Neural cell (in vitro differentiated cells): Measurements from ENCODE around the gene TFEB. TPM values are rescaled to one million over a fixed set of nuclear protein-coding genes. Genes with fewer than 3 reads are reported as not detected.

Experiments used
- H2AFZ ChIP-seq: fragments of 200-600, 300-800 bp; sonication (generic), shearing (Covaris generic); 2 replicates; pipeline ENCODE4 v1.6.0; 2014; ENCODE audit warnings: low read depth, mild to moderate bottlenecking, antibody characterized with exemption, low read length, moderate library complexity
- H3F3A ChIP-seq: fragments of 200-600 bp; shearing (Covaris generic); 2 replicates; pipeline ENCODE4 v1.6.1; 2016; ENCODE audit warnings: mild to moderate bottlenecking, moderate library complexity, mixed read lengths, antibody characterized with exemption, low read length; ENCODE audit not compliant: insufficient read depth, poor library complexity, severe bottlenecking
- H3K27ac ChIP-seq: fragments of 200-600, 300-800 bp; sonication (generic), shearing (Covaris generic); 2 replicates; pipeline ENCODE4 v1.5.1; 2014; ENCODE audit warnings: mild to moderate bottlenecking, low read length, moderate library complexity
- H3K27me3 ChIP-seq: fragments of 300-800, 200-600 bp; sonication (generic), shearing (Covaris generic); 2 replicates; pipeline ENCODE4 v1.6.0; 2014; ENCODE audit warnings: mild to moderate bottlenecking, low read depth, low read length, moderate library complexity; ENCODE audit not compliant: insufficient read depth
- H3K36me3 ChIP-seq: fragments of 300-800, 200-600 bp; sonication (generic), shearing (Covaris generic); 2 replicates; pipeline ENCODE4 v1.5.1; 2014; ENCODE audit warnings: mild to moderate bottlenecking, antibody characterized with exemption, low read length, moderate library complexity; ENCODE audit not compliant: insufficient read depth
- H3K4me2 ChIP-seq: fragments of 300-800, 200-600 bp; sonication (generic), shearing (Covaris generic); 2 replicates; pipeline ENCODE4 v1.6.0; 2014; ENCODE audit warnings: mild to moderate bottlenecking, low read length
- H3K4me3 ChIP-seq: fragments of 300-800, 200-600 bp; sonication (generic), shearing (Covaris generic); 2 replicates; pipeline ENCODE4 v1.5.1; 2014; ENCODE audit warnings: mild to moderate bottlenecking, low read length, moderate library complexity
- H3K79me2 ChIP-seq: fragments of 200-600 bp; shearing (Covaris generic); replicated peaks from 2 replicates; pipeline ENCODE4 v1.6.0; 2014; ENCODE audit warnings: mild to moderate bottlenecking, low read length, moderate library complexity; ENCODE audit not compliant: insufficient read depth
- H3K9ac ChIP-seq: fragments of 300-800, 200-600 bp; sonication (generic), shearing (Covaris generic); 2 replicates; pipeline ENCODE4 v1.6.1; 2016; ENCODE audit warnings: mild to moderate bottlenecking, low read length, mixed read lengths
- H3K9me2 ChIP-seq: fragments of 200-600 bp; shearing (Covaris generic); 2 replicates; pipeline ENCODE4 v1.6.1; 2016; ENCODE audit warnings: mild to moderate bottlenecking, low read length, mixed read lengths; ENCODE audit not compliant: insufficient read depth
- H3K9me3 ChIP-seq: fragments of 200-600, 300-800 bp; sonication (generic), shearing (Covaris generic); 2 replicates; pipeline ENCODE4 v1.6.1; 2016; ENCODE audit warnings: mild to moderate bottlenecking, mixed run types, low read length, moderate library complexity, mixed read lengths
- H4K20me1 ChIP-seq: fragments of 200-600 bp; shearing (Covaris generic); 2 replicates; pipeline ENCODE4 v1.6.1; 2016; ENCODE audit warnings: mild to moderate bottlenecking, mixed run types; ENCODE audit not compliant: insufficient read depth
- EZH2 ChIP-seq: fragments of 200-600, 300-800 bp; shearing (Covaris generic), sonication (generic); IDR thresholded peaks from 2 replicates; pipeline ENCODE4 v1.6.1; 2014; ENCODE audit warnings: antibody characterized with exemption, low read length, borderline replicate concordance, mild to moderate bottlenecking; ENCODE audit not compliant: insufficient read depth, poor library complexity, severe bottlenecking
- POLR2AphosphoS5 ChIP-seq: IDR thresholded peaks from 2 replicates; pipeline ENCODE4 v1.6.1; 2012
- SMC3 ChIP-seq: fragments of 450-650 bp; conservative IDR thresholded peaks from 2 replicates; pipeline ENCODE4 v1.6.1; 2014; ENCODE audit warnings: antibody characterized with exemption, mild to moderate bottlenecking, moderate library complexity; ENCODE audit not compliant: poor library complexity
- TAF1 ChIP-seq: IDR thresholded peaks from 2 replicates; pipeline ENCODE4 v1.6.1; 2012; ENCODE audit warnings: low read depth
- polyA plus RNA-seq: library from polyadenylated mRNA; depleted of rRNA; stranded (reverse); fragments of >200 nt; gene quantifications from 2 replicates; pipeline ENCODE4 v1.2.3, GENCODE V29; 2014
- TF ChIP-seq, protein P1 (sequence below): fragments of 450-650 bp; IDR thresholded peaks from 2 replicates; pipeline ENCODE4 v1.5.1; 2014; ENCODE audit warnings: antibody characterized with exemption, mild to moderate bottlenecking, moderate library complexity; ENCODE audit not compliant: poor library complexity, severe bottlenecking
- TF ChIP-seq, protein P2 (sequence below): IDR thresholded peaks from 2 replicates; pipeline ENCODE4 v1.6.1; 2012; ENCODE audit warnings: borderline replicate concordance

TFEB gene
- polyA plus RNA-seq, 1 donor from 2014 or later, result 0.24 TPM

DNA sequence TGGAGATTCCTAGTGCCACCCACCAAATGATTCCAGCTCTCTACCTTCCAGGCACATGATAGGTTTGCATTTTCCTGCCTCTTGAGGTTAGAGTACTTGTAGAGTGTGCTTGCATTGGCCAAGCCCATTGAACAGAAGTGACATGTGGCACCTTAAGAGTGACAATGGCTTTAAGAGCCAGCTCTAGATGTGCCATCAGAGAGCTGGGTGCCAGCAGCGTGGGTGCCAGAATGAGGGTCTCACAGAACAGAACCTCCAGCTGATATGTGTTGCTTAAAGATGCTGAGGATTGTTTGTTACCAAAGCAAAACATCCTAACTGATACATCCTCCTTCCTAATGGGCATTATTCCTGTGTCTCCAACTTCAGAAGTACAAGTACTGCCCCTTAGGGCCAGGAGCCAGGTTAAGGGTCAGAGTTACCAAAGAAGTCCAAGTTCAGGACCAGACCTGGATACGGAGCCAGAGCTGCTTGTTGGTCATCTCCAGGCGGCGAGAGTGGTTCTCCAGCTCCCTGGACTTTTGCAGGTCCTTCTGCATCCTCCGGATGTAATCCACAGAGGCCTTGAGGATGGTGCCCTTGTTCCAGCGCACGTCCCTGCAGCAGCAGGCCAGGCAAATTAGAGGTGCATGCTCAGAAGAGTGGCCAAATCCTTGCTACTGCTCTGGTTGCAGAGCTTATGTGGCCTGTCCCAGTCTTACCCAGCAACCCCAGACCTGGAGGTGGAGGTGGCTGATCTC, 49.6 kb downstream of the TFEB start:
- Histone ChIP-seq H3K36me3 (no peaks in the 10 kb centered on the region), H3K9me2 (no peaks in the 10 kb centered on the region), H3K4me3 (no peak overlapping the region), H3K27me3 (no peaks in the 10 kb centered on the region), H3F3A (no peaks in the 10 kb centered on the region), H4K20me1 (no peaks in the 10 kb centered on the region), H3K4me2 (no peak overlapping the region), H3K27ac (no peak overlapping the region), H3K79me2 (no peaks in the 10 kb centered on the region), H3K9ac (no peak overlapping the region), H3K9me3 (no peaks in the 10 kb centered on the region), H2AFZ (no peak overlapping the region)
- TF ChIP-seq, protein P1, sequence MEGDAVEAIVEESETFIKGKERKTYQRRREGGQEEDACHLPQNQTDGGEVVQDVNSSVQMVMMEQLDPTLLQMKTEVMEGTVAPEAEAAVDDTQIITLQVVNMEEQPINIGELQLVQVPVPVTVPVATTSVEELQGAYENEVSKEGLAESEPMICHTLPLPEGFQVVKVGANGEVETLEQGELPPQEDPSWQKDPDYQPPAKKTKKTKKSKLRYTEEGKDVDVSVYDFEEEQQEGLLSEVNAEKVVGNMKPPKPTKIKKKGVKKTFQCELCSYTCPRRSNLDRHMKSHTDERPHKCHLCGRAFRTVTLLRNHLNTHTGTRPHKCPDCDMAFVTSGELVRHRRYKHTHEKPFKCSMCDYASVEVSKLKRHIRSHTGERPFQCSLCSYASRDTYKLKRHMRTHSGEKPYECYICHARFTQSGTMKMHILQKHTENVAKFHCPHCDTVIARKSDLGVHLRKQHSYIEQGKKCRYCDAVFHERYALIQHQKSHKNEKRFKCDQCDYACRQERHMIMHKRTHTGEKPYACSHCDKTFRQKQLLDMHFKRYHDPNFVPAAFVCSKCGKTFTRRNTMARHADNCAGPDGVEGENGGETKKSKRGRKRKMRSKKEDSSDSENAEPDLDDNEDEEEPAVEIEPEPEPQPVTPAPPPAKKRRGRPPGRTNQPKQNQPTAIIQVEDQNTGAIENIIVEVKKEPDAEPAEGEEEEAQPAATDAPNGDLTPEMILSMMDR, result no peak
- TF ChIP-seq POLR2AphosphoS5, result no peak
- no peak for TF ChIP-seq EZH2
- TF ChIP-seq TAF1, result no peak
- TF ChIP-seq, protein P2, sequence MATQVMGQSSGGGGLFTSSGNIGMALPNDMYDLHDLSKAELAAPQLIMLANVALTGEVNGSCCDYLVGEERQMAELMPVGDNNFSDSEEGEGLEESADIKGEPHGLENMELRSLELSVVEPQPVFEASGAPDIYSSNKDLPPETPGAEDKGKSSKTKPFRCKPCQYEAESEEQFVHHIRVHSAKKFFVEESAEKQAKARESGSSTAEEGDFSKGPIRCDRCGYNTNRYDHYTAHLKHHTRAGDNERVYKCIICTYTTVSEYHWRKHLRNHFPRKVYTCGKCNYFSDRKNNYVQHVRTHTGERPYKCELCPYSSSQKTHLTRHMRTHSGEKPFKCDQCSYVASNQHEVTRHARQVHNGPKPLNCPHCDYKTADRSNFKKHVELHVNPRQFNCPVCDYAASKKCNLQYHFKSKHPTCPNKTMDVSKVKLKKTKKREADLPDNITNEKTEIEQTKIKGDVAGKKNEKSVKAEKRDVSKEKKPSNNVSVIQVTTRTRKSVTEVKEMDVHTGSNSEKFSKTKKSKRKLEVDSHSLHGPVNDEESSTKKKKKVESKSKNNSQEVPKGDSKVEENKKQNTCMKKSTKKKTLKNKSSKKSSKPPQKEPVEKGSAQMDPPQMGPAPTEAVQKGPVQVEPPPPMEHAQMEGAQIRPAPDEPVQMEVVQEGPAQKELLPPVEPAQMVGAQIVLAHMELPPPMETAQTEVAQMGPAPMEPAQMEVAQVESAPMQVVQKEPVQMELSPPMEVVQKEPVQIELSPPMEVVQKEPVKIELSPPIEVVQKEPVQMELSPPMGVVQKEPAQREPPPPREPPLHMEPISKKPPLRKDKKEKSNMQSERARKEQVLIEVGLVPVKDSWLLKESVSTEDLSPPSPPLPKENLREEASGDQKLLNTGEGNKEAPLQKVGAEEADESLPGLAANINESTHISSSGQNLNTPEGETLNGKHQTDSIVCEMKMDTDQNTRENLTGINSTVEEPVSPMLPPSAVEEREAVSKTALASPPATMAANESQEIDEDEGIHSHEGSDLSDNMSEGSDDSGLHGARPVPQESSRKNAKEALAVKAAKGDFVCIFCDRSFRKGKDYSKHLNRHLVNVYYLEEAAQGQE, result no peak

DNA sequence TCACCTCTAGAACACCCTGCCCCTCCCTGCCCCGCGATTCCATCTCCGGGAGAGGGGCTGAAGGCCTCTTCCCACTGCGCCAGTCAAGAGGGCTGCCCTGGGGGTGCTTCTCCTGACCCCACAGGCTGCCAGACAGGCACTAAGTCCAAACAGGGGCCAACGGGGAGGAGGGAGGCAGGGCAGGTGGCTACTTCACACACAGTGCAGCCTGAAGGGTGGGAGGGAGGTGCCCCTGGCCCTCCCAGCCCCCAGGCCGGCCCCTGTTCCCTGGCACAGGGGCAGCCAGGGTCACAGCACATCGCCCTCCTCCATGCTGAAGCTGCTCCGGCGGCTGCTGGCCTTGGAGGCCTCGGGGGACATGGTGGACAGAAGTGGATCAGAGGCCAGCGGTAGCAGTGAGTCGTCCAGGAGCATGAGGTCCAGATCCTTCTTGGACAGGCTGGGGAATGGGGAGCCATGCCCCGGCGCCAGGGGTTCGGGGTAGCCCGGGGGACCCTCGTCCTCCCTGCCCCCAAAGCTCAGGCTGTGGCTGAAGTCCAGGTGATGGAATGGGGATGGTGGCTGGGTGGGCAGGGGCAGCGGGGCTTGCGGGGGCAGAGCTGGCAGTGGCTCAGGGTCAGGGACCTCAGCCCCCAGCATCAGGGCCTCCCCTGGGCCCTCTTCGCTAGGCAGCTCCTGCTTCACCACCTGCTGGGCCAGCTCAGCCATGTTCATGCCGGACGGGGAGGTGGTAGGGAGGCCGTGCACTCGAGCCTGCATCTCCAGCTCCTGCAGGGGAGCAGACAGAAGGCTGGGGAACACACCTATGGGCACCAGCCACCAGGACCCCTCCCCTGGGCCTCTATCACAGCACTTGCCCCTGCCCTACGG, 50.9 kb downstream of the TFEB start:
- Histone ChIP-seq H3K4me2 (no peak overlapping the region), H3K9me2 (no peaks in the 10 kb centered on the region), H3K9me3 (no peaks in the 10 kb centered on the region), H3K4me3 (no peak overlapping the region), H3F3A (no peaks in the 10 kb centered on the region), H3K36me3 (no peaks in the 10 kb centered on the region), H3K27ac (no peak overlapping the region), H3K9ac (no peak overlapping the region), H4K20me1 (no peaks in the 10 kb centered on the region), H3K79me2 (no peaks in the 10 kb centered on the region), H2AFZ (no peak overlapping the region), H3K27me3 (no peaks in the 10 kb centered on the region)
- TF ChIP-seq, protein P1, result no peak
- TF ChIP-seq SMC3, result no peak
